Measurements from ENCODE around the gene SORL1-AS1.

Gene SORL1-AS1

DNA sequence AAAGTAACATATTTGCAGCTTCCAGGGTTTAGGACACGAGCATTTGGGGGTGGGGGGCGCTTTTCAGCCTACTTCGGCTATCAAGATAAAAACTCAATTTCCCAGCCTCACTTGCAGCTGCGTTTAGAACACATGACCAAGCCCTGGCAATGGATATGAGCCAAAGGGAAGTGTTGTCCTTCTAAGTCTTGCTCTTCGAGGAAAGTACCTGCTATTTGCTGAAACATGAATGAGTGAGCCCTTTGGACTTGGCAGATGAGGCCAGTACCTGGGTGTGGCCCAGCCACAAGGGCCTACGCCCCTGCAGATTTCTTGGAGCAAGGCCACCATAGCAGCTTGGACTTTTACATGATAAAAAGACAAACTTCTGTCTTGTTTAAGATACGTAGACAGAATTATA lies 60.9 kb downstream of the SORL1-AS1 start:
- DNase-seq (ENCODE audit: low spot score): no peak

DNA sequence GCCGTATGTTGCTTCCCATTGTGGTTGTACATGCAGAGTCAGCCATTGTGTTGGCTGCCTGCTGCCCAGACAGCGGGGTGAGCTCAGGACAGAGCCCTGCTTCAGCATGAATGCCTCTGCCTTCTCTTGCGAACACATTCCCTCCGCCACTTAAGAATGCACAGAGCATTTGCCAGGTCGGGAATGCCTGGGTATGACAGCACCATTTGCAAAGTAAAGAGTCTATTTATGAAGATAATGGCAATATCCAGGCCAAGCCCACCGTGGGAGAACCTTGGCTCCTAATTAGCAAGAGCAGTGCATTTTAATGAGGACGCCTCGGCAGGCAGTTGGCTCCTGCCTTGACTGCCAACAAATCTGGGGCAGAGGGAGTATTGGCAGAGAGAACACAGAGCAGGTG lies 63.1 kb downstream of the SORL1-AS1 start:
- peak; percentile 63 for DNase-seq (ENCODE audit: low spot score)
